ENCODE results near the gene PC.

Gene PC

DNA sequence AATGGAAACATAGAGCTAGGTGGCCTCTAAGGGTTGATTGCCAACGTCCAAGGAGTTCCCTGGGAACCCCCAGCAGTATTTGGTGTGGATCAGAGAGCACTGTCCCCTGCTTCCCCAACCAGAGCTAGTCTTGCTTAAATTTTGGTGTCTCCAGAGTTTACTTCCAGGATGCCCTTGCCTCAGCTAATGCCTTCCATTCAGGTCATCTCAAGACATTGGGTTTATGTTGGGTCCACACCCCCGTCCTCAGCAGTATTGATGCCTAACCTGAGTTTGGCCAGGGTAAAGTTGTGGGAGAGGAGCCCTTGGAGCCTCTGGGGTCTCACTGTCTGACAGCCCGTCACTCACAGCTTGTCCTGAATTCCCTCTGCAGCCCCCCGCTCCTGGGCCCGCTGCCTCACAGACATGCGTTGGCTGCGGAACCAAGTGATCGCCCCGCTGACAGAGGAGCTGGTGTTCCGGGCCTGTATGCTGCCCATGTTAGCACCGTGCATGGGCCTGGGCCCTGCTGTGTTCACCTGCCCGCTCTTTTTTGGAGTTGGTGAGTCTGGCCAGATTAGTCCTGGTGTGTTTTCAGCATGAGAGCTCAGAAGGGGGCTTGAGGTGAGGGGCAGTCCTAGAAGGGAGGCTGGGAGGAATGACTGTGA lies 113.6 kb downstream of the PC start:
- H3K4me3 ChIP-seq (ENCODE audit: severe bottlenecking) = peak overlapping the region; percentile 97
- no peak for TF ChIP-seq CTCF (IDR thresholded peaks at IDR 0.05; ENCODE audit: poor library complexity, severe bottlenecking)
- H3K4me1 ChIP-seq (ENCODE audit: insufficient read depth, poor library complexity, severe bottlenecking) = no peaks in the 10 kb centered on the region
- DNase-seq (ENCODE audit: low spot score) (no peak), ATAC-seq (ENCODE audit: low read depth) (no peak)
- no peaks in the 10 kb centered on the region for H3K9me3 ChIP-seq (ENCODE audit: severe bottlenecking)
- peaks cover 44% of the 10 kb centered on the region for H3K36me3 ChIP-seq (ENCODE audit: low read depth)
- H3K27me3 ChIP-seq (ENCODE audit: insufficient read depth, poor library complexity, severe bottlenecking) = no peaks in the 10 kb centered on the region
- no peak overlapping the region for H3K27ac ChIP-seq (ENCODE audit: poor library complexity, severe bottlenecking)

DNA sequence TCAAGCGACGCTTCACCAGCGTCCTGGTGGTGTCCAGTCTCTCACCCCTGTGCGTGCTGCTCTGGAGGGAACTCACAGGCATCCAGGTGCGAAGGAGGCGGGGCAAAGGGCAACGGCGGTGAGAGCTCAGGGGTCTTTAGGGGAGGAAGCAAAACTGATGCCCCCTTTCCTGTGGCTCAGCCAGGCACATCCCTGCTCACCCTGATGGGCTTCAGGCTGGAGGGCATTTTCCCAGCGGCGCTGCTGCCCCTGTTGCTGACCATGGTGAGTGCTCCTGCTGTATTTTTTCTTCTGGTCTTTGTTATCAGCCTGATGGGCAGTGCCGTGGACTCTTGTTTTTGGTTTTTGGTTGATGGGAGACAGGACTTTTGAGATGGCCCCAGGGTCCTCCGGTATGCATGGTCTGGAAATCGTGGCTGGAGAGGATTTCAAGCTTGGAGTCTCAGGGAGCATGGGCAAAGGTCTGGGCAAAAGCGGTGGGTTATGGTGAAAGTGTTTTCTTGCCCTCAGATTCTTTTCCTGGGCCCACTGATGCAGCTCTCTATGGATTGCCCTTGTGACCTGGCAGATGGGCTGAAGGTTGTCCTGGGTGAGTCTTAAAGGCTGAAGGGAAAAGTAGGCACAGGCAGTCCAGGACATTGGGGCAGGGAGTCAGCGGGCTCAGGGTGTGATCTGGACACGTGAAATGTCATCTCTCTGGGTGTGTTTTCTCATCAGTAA lies 114.2 kb downstream of the PC start:
- no peaks in the 10 kb centered on the region for H3K4me1 ChIP-seq (ENCODE audit: insufficient read depth, poor library complexity, severe bottlenecking)
- ATAC-seq (ENCODE audit: low read depth) (no peak), DNase-seq (ENCODE audit: low spot score) (no peak)
- no peak for TF ChIP-seq CTCF (IDR thresholded peaks at IDR 0.05; ENCODE audit: poor library complexity, severe bottlenecking)
- peaks cover 42% of the 10 kb centered on the region for H3K36me3 ChIP-seq (ENCODE audit: low read depth)
- H3K27me3 ChIP-seq (ENCODE audit: insufficient read depth, poor library complexity, severe bottlenecking) = no peaks in the 10 kb centered on the region
- H3K4me3 ChIP-seq (ENCODE audit: severe bottlenecking) = peak overlapping the region; percentile 97
- no peaks in the 10 kb centered on the region for H3K9me3 ChIP-seq (ENCODE audit: severe bottlenecking)
- H3K27ac ChIP-seq (ENCODE audit: poor library complexity, severe bottlenecking) = peak overlapping the region; percentile 66

DNA sequence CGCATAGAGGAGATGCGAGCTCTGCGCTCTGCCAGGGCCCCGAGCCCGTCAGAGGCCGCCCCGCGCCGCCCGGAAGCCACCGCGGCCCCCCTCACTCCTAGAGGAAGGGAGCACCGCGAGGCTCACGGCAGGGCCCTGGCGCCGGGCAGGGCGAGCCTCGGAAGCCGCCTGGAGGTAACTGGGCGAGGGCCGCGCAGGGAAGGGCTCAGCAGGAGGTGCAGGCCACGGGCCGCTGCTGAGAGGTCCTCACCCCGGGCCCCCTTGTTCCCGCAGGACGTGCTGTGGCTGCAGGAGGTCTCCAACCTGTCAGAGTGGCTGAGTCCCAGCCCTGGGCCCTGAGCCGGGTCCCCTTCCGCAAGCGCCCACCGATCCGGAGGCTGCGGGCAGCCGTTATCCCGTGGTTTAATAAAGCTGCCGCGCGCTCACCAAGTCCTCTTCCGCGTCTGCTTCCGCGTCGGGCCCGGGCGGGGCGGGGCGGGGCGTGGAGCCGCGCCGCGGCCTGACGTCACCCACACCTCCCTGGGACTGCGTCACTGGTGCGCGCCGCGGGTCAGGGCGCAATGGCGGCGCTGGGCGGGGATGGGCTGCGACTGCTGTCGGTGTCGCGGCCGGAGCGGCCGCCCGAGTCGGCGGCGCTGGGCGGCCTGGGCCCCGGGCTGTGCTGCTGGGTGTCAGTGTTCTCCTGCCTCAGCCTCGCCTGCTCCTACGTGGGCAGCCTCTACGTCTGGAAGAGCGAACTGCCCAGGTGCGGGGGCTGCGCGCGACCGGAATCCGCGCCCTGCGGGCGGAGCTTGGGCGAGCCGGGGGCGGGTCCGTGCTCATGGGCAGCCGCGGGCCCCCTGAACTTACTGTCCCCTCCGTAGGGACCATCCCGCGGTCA lies 115.0 kb downstream of the PC start, which contains the start of gene RCE1:
TSS of gene RCE1 (plus strand) at position 546 of the 880 bp plus-strand sequence. CDS start at position 561, 15 bp downstream.
- Histone ChIP-seq H3K27me3 (ENCODE audit: insufficient read depth, poor library complexity, severe bottlenecking) (no peaks in the 10 kb centered on the region), H3K4me3 (ENCODE audit: severe bottlenecking) (peak within 1 kb of the TSS; percentile 97), H3K9me3 (ENCODE audit: severe bottlenecking) (no peaks in the 10 kb centered on the region), H3K27ac (ENCODE audit: poor library complexity, severe bottlenecking) (peak within 1 kb of the TSS; percentile 66), H3K4me1 (ENCODE audit: insufficient read depth, poor library complexity, severe bottlenecking) (no peaks in the 10 kb centered on the region), H3K36me3 (ENCODE audit: low read depth) (peaks cover 38% of the 10 kb centered on the region)
- ATAC-seq (ENCODE audit: low read depth) = peak; percentile 65
- TF ChIP-seq CTCF (IDR thresholded peaks at IDR 0.05; ENCODE audit: poor library complexity, severe bottlenecking) = no peak
- peak; percentile 86 for DNase-seq (ENCODE audit: low spot score)

DNA sequence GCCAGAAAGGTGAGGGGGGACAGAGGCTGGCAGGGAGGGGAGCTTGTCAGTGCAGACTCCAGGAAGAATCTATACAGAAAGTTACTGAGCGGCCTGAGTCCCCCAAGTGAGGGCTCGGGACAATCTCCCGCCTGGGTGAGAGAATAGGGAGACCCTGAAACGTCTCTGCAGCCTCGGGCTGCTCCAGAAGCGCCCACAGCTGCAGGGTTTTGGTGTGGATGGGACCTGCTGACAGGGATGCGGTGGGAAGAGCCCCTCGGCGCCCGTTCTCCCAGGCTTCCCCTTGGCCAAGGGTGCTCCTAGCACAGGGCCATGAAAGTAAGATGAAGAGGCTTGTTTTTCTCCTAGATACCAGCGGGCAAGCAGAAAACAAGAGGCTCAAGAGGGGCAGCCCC lies 115.7 kb downstream of the PC start:
- H3K4me1 ChIP-seq (ENCODE audit: insufficient read depth, poor library complexity, severe bottlenecking) = no peaks in the 10 kb centered on the region
- peak overlapping the region; percentile 66 for H3K27ac ChIP-seq (ENCODE audit: poor library complexity, severe bottlenecking)
- H3K27me3 ChIP-seq (ENCODE audit: insufficient read depth, poor library complexity, severe bottlenecking) = no peaks in the 10 kb centered on the region
- no peak for TF ChIP-seq CTCF (IDR thresholded peaks at IDR 0.05; ENCODE audit: poor library complexity, severe bottlenecking)
- DNase-seq (ENCODE audit: low spot score) (no peak), ATAC-seq (ENCODE audit: low read depth) (peak; percentile 11)
- H3K4me3 ChIP-seq (ENCODE audit: severe bottlenecking) = peak overlapping the region; percentile 97
- no peaks in the 10 kb centered on the region for H3K9me3 ChIP-seq (ENCODE audit: severe bottlenecking)
- H3K36me3 ChIP-seq (ENCODE audit: low read depth) = peaks cover 43% of the 10 kb centered on the region
